ENCODE data around the gene CD2. TPM values are rescaled to one million over a fixed set of nuclear protein-coding genes. Genes with fewer than 3 reads are reported as not detected.
A peak's percentile ranks its signal among the peaks of the same experiment; 100 is the strongest.

The CD2 gene
- polyA plus RNA-seq, 6 donors from 2014 or later = 0.35 to 1.2 (median 1.1) TPM

- ATAC-seq (ENCODE audit: low read depth in 2 of 2) (no peak), DNase-seq (no peak)
- H3K4me1 Mint-ChIP-seq = no peaks in the 10 kb centered on the region
- no peak overlapping the region for H3K4me3 Mint-ChIP-seq
- peaks cover 0 to 6% of the 10 kb centered on the region in 2 donors for H3K36me3 Mint-ChIP-seq
- peaks cover 0 to 5% (median 3%) of the 10 kb centered on the region in 7 donors for H3K9me3 Mint-ChIP-seq
- peak overlapping the region in 1 of 6 donors; percentile 13 for H3K27ac Mint-ChIP-seq
- H3K27me3 Mint-ChIP-seq = peaks cover 0 to 9% (median 0%) of the 10 kb centered on the region in 3 donors
These were observed 26.8 kb downstream of the CD2 start for GRCh38 chr1:116781034-116781433.

- DNase-seq (no peak), ATAC-seq (ENCODE audit: low read depth in 2 of 2) (no peak)
- peaks cover 0 to 14% of the 10 kb centered on the region in 2 donors for H3K36me3 Mint-ChIP-seq
- H3K4me3 Mint-ChIP-seq = no peak overlapping the region
- H3K9me3 Mint-ChIP-seq = peaks cover 5 to 18% (median 8%) of the 10 kb centered on the region in 7 donors
- H3K4me1 Mint-ChIP-seq = no peaks in the 10 kb centered on the region
- H3K27me3 Mint-ChIP-seq = peaks cover 0 to 9% (median 0%) of the 10 kb centered on the region in 3 donors
- H3K27ac Mint-ChIP-seq = no peak overlapping the region
These were observed 30.8 kb downstream of the CD2 start for GRCh38 chr1:116785006-116785405.

GRCh38 chr1:116786049-116786448, 31.8 kb downstream of the CD2 start:
- H3K4me3 Mint-ChIP-seq = no peak overlapping the region
- DNase-seq = no peak

GRCh38 chr1:116791727-116792126, 37.5 kb downstream of the CD2 start:
- no peak overlapping the region for H3K4me3 Mint-ChIP-seq
- H3K27ac Mint-ChIP-seq = peak overlapping the region in 1 of 6 donors; percentile 12
- H3K4me1 Mint-ChIP-seq = peaks cover 6 to 17% (median 7%) of the 10 kb centered on the region in 3 donors
- peaks cover 0 to 10% (median 4%) of the 10 kb centered on the region in 7 donors for H3K9me3 Mint-ChIP-seq
- ATAC-seq (ENCODE audit: low read depth in 2 of 2) = no peak
- H3K27me3 Mint-ChIP-seq = no peaks in the 10 kb centered on the region
- H3K36me3 Mint-ChIP-seq = peaks cover 0 to 1% of the 10 kb centered on the region in 2 donors
- DNase-seq = no peak

More at GRCh38 chr1:116786049-116786448, 31.8 kb downstream of the CD2 start:
- H3K4me1 Mint-ChIP-seq = no peaks in the 10 kb centered on the region
- ATAC-seq (ENCODE audit: low read depth in 2 of 2) = no peak
- no peak overlapping the region for H3K27ac Mint-ChIP-seq
- peaks cover 0 to 9% (median 0%) of the 10 kb centered on the region in 3 donors for H3K27me3 Mint-ChIP-seq
- peaks cover 0 to 14% of the 10 kb centered on the region in 2 donors for H3K36me3 Mint-ChIP-seq
- H3K9me3 Mint-ChIP-seq = peaks cover 7 to 18% (median 9%) of the 10 kb centered on the region in 7 donors

GRCh38 chr1:116793357-116793935, 39.2 kb downstream of the CD2 start:
- Mint-ChIP-seq H3K27me3 (peaks cover 0 to 5% (median 4%) of the 10 kb centered on the region in 3 donors), H3K36me3 (no peaks in the 10 kb centered on the region), H3K27ac (no peak overlapping the region), H3K9me3 (peaks cover 0 to 7% (median 0%) of the 10 kb centered on the region in 7 donors), H3K4me1 (peaks cover 6 to 17% (median 7%) of the 10 kb centered on the region in 3 donors), H3K4me3 (no peak overlapping the region)
- ATAC-seq (ENCODE audit: low read depth in 2 of 2) = no peak
- no peak for DNase-seq

- Mint-ChIP-seq H3K4me1 (peaks cover 6 to 17% (median 7%) of the 10 kb centered on the region in 3 donors), H3K27ac (peak overlapping the region in 3 of 6 donors; percentile 8 to 47 (median 10))
- no peak for DNase-seq
These were observed 40.1 kb downstream of the CD2 start for GRCh38 chr1:116794371-116794770.

GRCh38 chr1:116794804-116795481, 40.7 kb downstream of the CD2 start:
- H3K27me3 Mint-ChIP-seq = peaks cover 0 to 6% (median 5%) of the 10 kb centered on the region in 3 donors
- peak overlapping the region in 4 of 6 donors; percentile 8 to 82 (median 60) for H3K27ac Mint-ChIP-seq
- peak; percentile 47 for DNase-seq
- H3K4me3 Mint-ChIP-seq = peak overlapping the region in 3 of 8 donors; percentile 17 to 61 (median 22)
- peaks cover 6 to 17% (median 7%) of the 10 kb centered on the region in 3 donors for H3K4me1 Mint-ChIP-seq
- H3K9me3 Mint-ChIP-seq = peaks cover 0 to 5% (median 0%) of the 10 kb centered on the region in 7 donors
- ATAC-seq (ENCODE audit: low read depth in 2 of 2) = peak; percentile 79 to 85
- H3K36me3 Mint-ChIP-seq = no peaks in the 10 kb centered on the region

More at GRCh38 chr1:116794371-116794770, 40.1 kb downstream of the CD2 start:
- peaks cover 0 to 7% (median 0%) of the 10 kb centered on the region in 7 donors for H3K9me3 Mint-ChIP-seq
- ATAC-seq (ENCODE audit: low read depth in 2 of 2) = no peak
- peak overlapping the region in 1 of 8 donors; percentile 22 for H3K4me3 Mint-ChIP-seq
- no peaks in the 10 kb centered on the region for H3K36me3 Mint-ChIP-seq
- peaks cover 0 to 5% (median 4%) of the 10 kb centered on the region in 3 donors for H3K27me3 Mint-ChIP-seq

GRCh38 chr1:116795482-116795829, 41.2 kb downstream of the CD2 start:
- Mint-ChIP-seq H3K4me1 (peaks cover 6 to 17% (median 7%) of the 10 kb centered on the region in 3 donors), H3K27ac (no peak overlapping the region), H3K4me3 (no peak overlapping the region), H3K36me3 (no peaks in the 10 kb centered on the region), H3K27me3 (peaks cover 0 to 7% (median 5%) of the 10 kb centered on the region in 3 donors), H3K9me3 (peaks cover 0 to 2% (median 0%) of the 10 kb centered on the region in 7 donors)
- ATAC-seq (ENCODE audit: low read depth in 2 of 2) (no peak), DNase-seq (no peak)

GRCh38 chr1:116804736-116805135, 50.5 kb downstream of the CD2 start:
- DNase-seq (no peak), ATAC-seq (ENCODE audit: low read depth in 2 of 2) (no peak)
- no peaks in the 10 kb centered on the region for H3K9me3 Mint-ChIP-seq
- H3K27ac Mint-ChIP-seq = peak overlapping the region in 1 of 6 donors; percentile 66
- H3K36me3 Mint-ChIP-seq = no peaks in the 10 kb centered on the region
- peaks cover 0 to 3% (median 0%) of the 10 kb centered on the region in 3 donors for H3K27me3 Mint-ChIP-seq
- H3K4me3 Mint-ChIP-seq = no peak overlapping the region
- no peaks in the 10 kb centered on the region for H3K4me1 Mint-ChIP-seq

- DNase-seq (no peak), ATAC-seq (ENCODE audit: low read depth in 2 of 2) (no peak)
- peaks cover 0 to 4% (median 0%) of the 10 kb centered on the region in 7 donors for H3K9me3 Mint-ChIP-seq
- H3K27me3 Mint-ChIP-seq = no peaks in the 10 kb centered on the region
- no peaks in the 10 kb centered on the region for H3K36me3 Mint-ChIP-seq
- H3K27ac Mint-ChIP-seq = no peak overlapping the region
- no peak overlapping the region for H3K4me3 Mint-ChIP-seq
- no peaks in the 10 kb centered on the region for H3K4me1 Mint-ChIP-seq
These were observed 51.2 kb downstream of the CD2 start for GRCh38 chr1:116805398-116805797.

GRCh38 chr1:116806245-116806644, 52.0 kb downstream of the CD2 start:
- Mint-ChIP-seq H3K9me3 (peaks cover 0 to 7% (median 0%) of the 10 kb centered on the region in 7 donors), H3K4me3 (no peak overlapping the region), H3K36me3 (no peaks in the 10 kb centered on the region), H3K27me3 (no peaks in the 10 kb centered on the region), H3K27ac (no peak overlapping the region), H3K4me1 (no peaks in the 10 kb centered on the region)
- ATAC-seq (ENCODE audit: low read depth in 2 of 2) (no peak), DNase-seq (no peak)

GRCh38 chr1:116806671-116807070, 52.4 kb downstream of the CD2 start:
- H3K36me3 Mint-ChIP-seq = peaks cover 0 to 2% of the 10 kb centered on the region in 2 donors
- ATAC-seq (ENCODE audit: low read depth in 2 of 2) (no peak), DNase-seq (no peak)
- H3K9me3 Mint-ChIP-seq = peaks cover 0 to 11% (median 1%) of the 10 kb centered on the region in 7 donors
- no peaks in the 10 kb centered on the region for H3K4me1 Mint-ChIP-seq
- H3K27ac Mint-ChIP-seq = no peak overlapping the region
- H3K27me3 Mint-ChIP-seq = no peaks in the 10 kb centered on the region
- no peak overlapping the region for H3K4me3 Mint-ChIP-seq

GRCh38 chr1:116807394-116808199, 53.4 kb downstream of the CD2 start:
- peaks cover 6 to 10% of the 10 kb centered on the region in 2 donors for H3K36me3 Mint-ChIP-seq
- no peak for DNase-seq
- peaks cover 7 to 21% (median 9%) of the 10 kb centered on the region in 7 donors for H3K9me3 Mint-ChIP-seq
- no peaks in the 10 kb centered on the region for H3K4me1 Mint-ChIP-seq
- no peak overlapping the region for H3K27ac Mint-ChIP-seq
- H3K27me3 Mint-ChIP-seq = no peaks in the 10 kb centered on the region
- no peak for ATAC-seq (ENCODE audit: low read depth in 2 of 2)
- H3K4me3 Mint-ChIP-seq = no peak overlapping the region

All from naive B cell (primary cell).